Lung (tissue), 12 donors: Measurements from ENCODE around the gene AFDN. TPM values are rescaled to one million over a fixed set of nuclear protein-coding genes. Genes with fewer than 3 reads are reported as not detected.

Source experiments
- ATAC-seq: fragments of 200-7000 bp; cut with Tn5 transposase; one replicate; pipeline ENCODE4 v1.9.1; 2020; ENCODE audit warnings: moderate number of reproducible peaks; ENCODE audit not compliant: insufficient read depth, low FRiP score
- DNase-seq, 3 donors: peaks; one replicate each; pipeline ENCODE4 v3.0.0-alpha.2; 2013 to 2017
- H3K27ac ChIP-seq, 2 donors: one replicate each; pipeline ENCODE4 v1.5.1; 2013; ENCODE audit warnings: mild to moderate bottlenecking in 2 of 2, moderate library complexity in 2 of 2, control low read depth in 1 of 2, inconsistent platforms in 1 of 2, low read depth in 1 of 2, low read length in 1 of 2
- H3K27me3 ChIP-seq, 3 donors: one replicate each; pipeline ENCODE4 v1.5.1; 2013; ENCODE audit warnings: low read length in 2 of 3; ENCODE audit not compliant: control insufficient read depth in 3 of 3, insufficient read depth in 3 of 3
- H3K36me3 ChIP-seq, 4 donors: one replicate each; pipeline ENCODE4 v1.5.1; 2013; ENCODE audit warnings: low read length in 4 of 4, mild to moderate bottlenecking in 1 of 4, moderate library complexity in 1 of 4; ENCODE audit not compliant: control insufficient read depth in 4 of 4, insufficient read depth in 4 of 4
- H3K4me1 ChIP-seq, 5 donors: one replicate each; pipeline ENCODE4 v1.5.1; 2013; ENCODE audit warnings: low read length in 5 of 5, mild to moderate bottlenecking in 2 of 5, moderate library complexity in 1 of 5; ENCODE audit not compliant: control insufficient read depth in 5 of 5, insufficient read depth in 5 of 5
- H3K4me3 ChIP-seq: one replicate; pipeline ENCODE4 v1.5.1; 2013; ENCODE audit warnings: mild to moderate bottlenecking, control low read depth, moderate library complexity
- H3K9ac ChIP-seq, 2 donors: one replicate each; pipeline ENCODE4 v1.5.1; 2013; ENCODE audit warnings: low read length in 2 of 2, control low read depth in 1 of 2; ENCODE audit not compliant: insufficient read depth in 1 of 2
- H3K9me3 ChIP-seq, 4 donors: one replicate each; pipeline ENCODE4 v1.5.1; 2013; ENCODE audit warnings: low read length in 3 of 4, mild to moderate bottlenecking in 1 of 4, moderate library complexity in 1 of 4; ENCODE audit not compliant: control insufficient read depth in 4 of 4, insufficient read depth in 3 of 4
- CTCF ChIP-seq: IDR thresholded peaks from 2 replicates; pipeline ENCODE4 v1.5.1; 2012; ENCODE audit warnings: mild to moderate bottlenecking; ENCODE audit errors: control extremely low read depth, extremely low read depth
- WGBS, 2 donors: extraction: QIAGEN DNeasy Blood & Tissue Kit; methylation state at CpG; one replicate each; pipeline ENCODE4 v1.1.7; 2013; 5-methylcytosine and 5-hydroxymethylcytosine counted together
- polyA plus RNA-seq, 2 donors: library from polyadenylated mRNA; stranded (reverse); fragments of 200-250 nt; gene quantifications; one replicate each; pipeline ENCODE4 v1.2.1, GENCODE V29; 2013
- total RNA-seq, 2 donors: library from RNA; depleted of rRNA in 1 of 2; stranded (reverse); fragments of >200 nt in 1 of 2; gene quantifications; one replicate each; pipeline ENCODE4 v1.2.1, GENCODE V29; 2014 to 2021
- donor health status: control.
- donor health status: control.
- donor health status: Bipolar disorder and iron deficiency.
- donor health status: healthy.
- donor health status: DM: yes; HTN: yes; CAD: no.

AFDN gene
- total and polyA plus RNA-seq, 4 donors = 47.6 to 407 (median 117) TPM

- WGBS, 2 donors = 78 to 79% methylated on average over 6 of the region's 6 CpGs
- ATAC-seq = no peak
- peaks cover 3 to 12% (median 6%) of the 10 kb centered on the region in 5 donors for H3K4me1 ChIP-seq
These were observed 13.0 kb downstream of the AFDN start for GRCh38 chr6:167839755-167840154.

GRCh38 chr6:167840160-167840525 is 13.4 kb downstream of the AFDN start:
- H3K27me3 ChIP-seq = no peaks in the 10 kb centered on the region
- H3K4me1 ChIP-seq = peaks cover 3 to 12% (median 6%) of the 10 kb centered on the region in 5 donors
- no peak overlapping the region for H3K27ac ChIP-seq
- no peak for ATAC-seq
- H3K4me3 ChIP-seq = no peak overlapping the region
- H3K36me3 ChIP-seq = no peaks in the 10 kb centered on the region
- TF ChIP-seq CTCF = no peak
- no peak for DNase-seq
- H3K9me3 ChIP-seq = no peaks in the 10 kb centered on the region
- H3K9ac ChIP-seq = peak overlapping the region in 1 of 2 donors; percentile 15
- WGBS, 2 donors = 94 to 95% methylated on average over 4 of the region's 4 CpGs

More at GRCh38 chr6:167839755-167840154, 13.0 kb downstream of the AFDN start:
- Histone ChIP-seq H3K9me3 (no peaks in the 10 kb centered on the region), H3K27me3 (no peaks in the 10 kb centered on the region), H3K36me3 (no peaks in the 10 kb centered on the region), H3K27ac (no peak overlapping the region), H3K9ac (no peak overlapping the region), H3K4me3 (no peak overlapping the region)
- no peak for TF ChIP-seq CTCF
- DNase-seq = no peak

- no peak for ATAC-seq
- Histone ChIP-seq H3K4me3 (no peak overlapping the region), H3K27ac (no peak overlapping the region), H3K36me3 (no peaks in the 10 kb centered on the region), H3K9me3 (no peaks in the 10 kb centered on the region), H3K9ac (peak overlapping the region in 1 of 2 donors; percentile 15), H3K27me3 (no peaks in the 10 kb centered on the region), H3K4me1 (peaks cover 3 to 12% (median 6%) of the 10 kb centered on the region in 5 donors)
- TF ChIP-seq CTCF = no peak
- WGBS, 2 donors = 45 to 69% methylated on average over 7 of the region's 7 CpGs
- DNase-seq = no peak
These were observed 13.9 kb downstream of the AFDN start for GRCh38 chr6:167840526-167841179.

GRCh38 chr6:167841981-167842380 is 15.3 kb downstream of the AFDN start:
- TF ChIP-seq CTCF = no peak
- Histone ChIP-seq H3K36me3 (no peaks in the 10 kb centered on the region), H3K9me3 (no peaks in the 10 kb centered on the region), H3K4me3 (no peak overlapping the region), H3K27me3 (no peaks in the 10 kb centered on the region), H3K9ac (no peak overlapping the region), H3K27ac (no peak overlapping the region), H3K4me1 (peaks cover 2 to 12% (median 5%) of the 10 kb centered on the region in 5 donors)
- no peak for DNase-seq
- ATAC-seq = no peak
